Thyroid gland (tissue), 4 donors: ENCODE measurements around the gene PSRC1.

Experiments used
- CTCF ChIP-seq, 6 experiments: fragments of 200-600 bp in 3 of 6; fragments of 450-650 bp in 3 of 6; sonication (generic) in 3 of 6; IDR thresholded peaks; one replicate each; pipeline ENCODE4 v1.5.1; 2016 to 2019; ENCODE audit warnings: antibody characterized with exemption in 6 of 6, mild to moderate bottlenecking in 2 of 6, inconsistent platforms in 1 of 6, moderate library complexity in 1 of 6
- POLR2A ChIP-seq, 2 donors: fragments of 450-650 bp; IDR thresholded peaks; one replicate each; pipeline ENCODE4 v1.6.1; 2017; ENCODE audit warnings: antibody characterized with exemption in 2 of 2, mild to moderate bottlenecking in 2 of 2, moderate library complexity in 1 of 2

GRCh38 chr1:109319114-109319513, 36.2 kb upstream of the PSRC1 start:
- no peak for TF ChIP-seq CTCF (IDR thresholded peaks at IDR 0.05)
- TF ChIP-seq POLR2A (IDR thresholded peaks at IDR 0.05), result no peak
